Measurements from ENCODE around the gene MED9. TPM values are rescaled to one million over a fixed set of nuclear protein-coding genes. Genes with fewer than 3 reads are reported as not detected.
A peak's percentile ranks its signal among the peaks of the same experiment; 100 is the strongest.

MED9 gene
- total and polyA plus RNA-seq, 9 of the 15 experiments (the other 6 are each of a cell fraction or from before 2014, with no cell fraction given) = 2.2 to 15.8 (median 12.7) TPM

DNA sequence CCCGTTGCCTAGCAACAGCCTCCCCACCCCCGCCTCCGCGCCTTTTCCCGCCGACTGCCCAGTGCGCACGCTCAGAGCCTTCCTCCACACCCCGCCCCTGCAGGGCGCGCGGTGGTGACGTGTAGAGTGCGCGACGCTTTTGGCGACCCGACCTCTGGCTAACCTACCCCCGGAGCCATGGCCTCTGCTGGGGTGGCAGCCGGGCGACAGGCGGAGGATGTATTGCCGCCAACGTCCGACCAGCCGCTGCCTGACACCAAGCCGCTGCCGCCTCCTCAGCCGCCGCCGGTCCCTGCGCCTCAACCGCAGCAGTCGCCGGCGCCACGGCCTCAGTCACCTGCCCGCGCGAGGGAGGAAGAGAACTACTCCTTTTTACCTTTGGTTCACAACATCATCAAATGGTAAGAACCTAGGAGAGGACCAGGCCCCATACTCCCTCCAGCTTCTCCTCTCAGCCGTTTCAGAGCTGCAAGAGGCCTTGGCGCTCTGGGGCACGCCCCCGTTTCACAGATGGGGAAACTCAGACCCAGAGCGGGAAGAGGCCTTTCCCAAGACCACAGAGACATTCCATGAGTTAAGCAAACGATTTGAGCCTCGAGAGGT is at the start of gene MED9 (continued):
- TF ChIP-seq, protein P1, sequence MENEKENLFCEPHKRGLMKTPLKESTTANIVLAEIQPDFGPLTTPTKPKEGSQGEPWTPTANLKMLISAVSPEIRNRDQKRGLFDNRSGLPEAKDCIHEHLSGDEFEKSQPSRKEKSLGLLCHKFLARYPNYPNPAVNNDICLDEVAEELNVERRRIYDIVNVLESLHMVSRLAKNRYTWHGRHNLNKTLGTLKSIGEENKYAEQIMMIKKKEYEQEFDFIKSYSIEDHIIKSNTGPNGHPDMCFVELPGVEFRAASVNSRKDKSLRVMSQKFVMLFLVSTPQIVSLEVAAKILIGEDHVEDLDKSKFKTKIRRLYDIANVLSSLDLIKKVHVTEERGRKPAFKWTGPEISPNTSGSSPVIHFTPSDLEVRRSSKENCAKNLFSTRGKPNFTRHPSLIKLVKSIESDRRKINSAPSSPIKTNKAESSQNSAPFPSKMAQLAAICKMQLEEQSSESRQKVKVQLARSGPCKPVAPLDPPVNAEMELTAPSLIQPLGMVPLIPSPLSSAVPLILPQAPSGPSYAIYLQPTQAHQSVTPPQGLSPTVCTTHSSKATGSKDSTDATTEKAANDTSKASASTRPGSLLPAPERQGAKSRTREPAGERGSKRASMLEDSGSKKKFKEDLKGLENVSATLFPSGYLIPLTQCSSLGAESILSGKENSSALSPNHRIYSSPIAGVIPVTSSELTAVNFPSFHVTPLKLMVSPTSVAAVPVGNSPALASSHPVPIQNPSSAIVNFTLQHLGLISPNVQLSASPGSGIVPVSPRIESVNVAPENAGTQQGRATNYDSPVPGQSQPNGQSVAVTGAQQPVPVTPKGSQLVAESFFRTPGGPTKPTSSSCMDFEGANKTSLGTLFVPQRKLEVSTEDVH (IDR thresholded peaks at IDR 0.05; ENCODE audit: low read depth, partially characterized antibody) = peak; percentile 37
- TF ChIP-seq RB1 (IDR thresholded peaks at IDR 0.05; ENCODE audit: low read depth) (peak; percentile 91), THRAP3 (IDR thresholded peaks at IDR 0.05; ENCODE audit: borderline replicate concordance) (no peak), BMI1 (IDR thresholded peaks at IDR 0.05; ENCODE audit: low read length) (peak; percentile 48; the same call in 1 of the 2 replicates), ZNF124 (CRISPR knock-in tag; IDR thresholded peaks at IDR 0.05) (no peak), OTX1 (CRISPR knock-in tag; IDR thresholded peaks at IDR 0.05) (no peak), ZNF217 (CRISPR knock-in tag; IDR thresholded peaks at IDR 0.05) (no peak), TCF7L2 (IDR thresholded peaks at IDR 0.05; ENCODE audit: low read depth, low read length) (no peak), SMARCC2 (IDR thresholded peaks at IDR 0.05; ENCODE audit: low read depth) (no peak), ZNF707 (CRISPR knock-in tag; conservative IDR thresholded peaks at IDR 0.05) (no peak)
- TF ChIP-seq, protein P2, sequence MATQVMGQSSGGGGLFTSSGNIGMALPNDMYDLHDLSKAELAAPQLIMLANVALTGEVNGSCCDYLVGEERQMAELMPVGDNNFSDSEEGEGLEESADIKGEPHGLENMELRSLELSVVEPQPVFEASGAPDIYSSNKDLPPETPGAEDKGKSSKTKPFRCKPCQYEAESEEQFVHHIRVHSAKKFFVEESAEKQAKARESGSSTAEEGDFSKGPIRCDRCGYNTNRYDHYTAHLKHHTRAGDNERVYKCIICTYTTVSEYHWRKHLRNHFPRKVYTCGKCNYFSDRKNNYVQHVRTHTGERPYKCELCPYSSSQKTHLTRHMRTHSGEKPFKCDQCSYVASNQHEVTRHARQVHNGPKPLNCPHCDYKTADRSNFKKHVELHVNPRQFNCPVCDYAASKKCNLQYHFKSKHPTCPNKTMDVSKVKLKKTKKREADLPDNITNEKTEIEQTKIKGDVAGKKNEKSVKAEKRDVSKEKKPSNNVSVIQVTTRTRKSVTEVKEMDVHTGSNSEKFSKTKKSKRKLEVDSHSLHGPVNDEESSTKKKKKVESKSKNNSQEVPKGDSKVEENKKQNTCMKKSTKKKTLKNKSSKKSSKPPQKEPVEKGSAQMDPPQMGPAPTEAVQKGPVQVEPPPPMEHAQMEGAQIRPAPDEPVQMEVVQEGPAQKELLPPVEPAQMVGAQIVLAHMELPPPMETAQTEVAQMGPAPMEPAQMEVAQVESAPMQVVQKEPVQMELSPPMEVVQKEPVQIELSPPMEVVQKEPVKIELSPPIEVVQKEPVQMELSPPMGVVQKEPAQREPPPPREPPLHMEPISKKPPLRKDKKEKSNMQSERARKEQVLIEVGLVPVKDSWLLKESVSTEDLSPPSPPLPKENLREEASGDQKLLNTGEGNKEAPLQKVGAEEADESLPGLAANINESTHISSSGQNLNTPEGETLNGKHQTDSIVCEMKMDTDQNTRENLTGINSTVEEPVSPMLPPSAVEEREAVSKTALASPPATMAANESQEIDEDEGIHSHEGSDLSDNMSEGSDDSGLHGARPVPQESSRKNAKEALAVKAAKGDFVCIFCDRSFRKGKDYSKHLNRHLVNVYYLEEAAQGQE (IDR thresholded peaks at IDR 0.05; ENCODE audit: borderline replicate concordance) = no peak
- TF ChIP-seq, protein P2 (CRISPR knock-in tag; IDR thresholded peaks at IDR 0.05; ENCODE audit: low read depth) = 0 out of 2 replicates have a peak, but pooled peaks have one; percentile 36
- TF ChIP-seq, protein P3, sequence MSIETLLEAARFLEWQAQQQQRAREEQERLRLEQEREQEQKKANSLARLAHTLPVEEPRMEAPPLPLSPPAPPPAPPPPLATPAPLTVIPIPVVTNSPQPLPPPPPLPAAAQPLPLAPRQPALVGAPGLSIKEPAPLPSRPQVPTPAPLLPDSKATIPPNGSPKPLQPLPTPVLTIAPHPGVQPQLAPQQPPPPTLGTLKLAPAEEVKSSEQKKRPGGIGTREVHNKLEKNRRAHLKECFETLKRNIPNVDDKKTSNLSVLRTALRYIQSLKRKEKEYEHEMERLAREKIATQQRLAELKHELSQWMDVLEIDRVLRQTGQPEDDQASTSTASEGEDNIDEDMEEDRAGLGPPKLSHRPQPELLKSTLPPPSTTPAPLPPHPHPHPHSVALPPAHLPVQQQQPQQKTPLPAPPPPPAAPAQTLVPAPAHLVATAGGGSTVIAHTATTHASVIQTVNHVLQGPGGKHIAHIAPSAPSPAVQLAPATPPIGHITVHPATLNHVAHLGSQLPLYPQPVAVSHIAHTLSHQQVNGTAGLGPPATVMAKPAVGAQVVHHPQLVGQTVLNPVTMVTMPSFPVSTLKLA (conservative IDR thresholded peaks at IDR 0.05) = peak; percentile 24 to 70; a peak in 2 of 4 replicates
- TF ChIP-seq, protein P4, sequence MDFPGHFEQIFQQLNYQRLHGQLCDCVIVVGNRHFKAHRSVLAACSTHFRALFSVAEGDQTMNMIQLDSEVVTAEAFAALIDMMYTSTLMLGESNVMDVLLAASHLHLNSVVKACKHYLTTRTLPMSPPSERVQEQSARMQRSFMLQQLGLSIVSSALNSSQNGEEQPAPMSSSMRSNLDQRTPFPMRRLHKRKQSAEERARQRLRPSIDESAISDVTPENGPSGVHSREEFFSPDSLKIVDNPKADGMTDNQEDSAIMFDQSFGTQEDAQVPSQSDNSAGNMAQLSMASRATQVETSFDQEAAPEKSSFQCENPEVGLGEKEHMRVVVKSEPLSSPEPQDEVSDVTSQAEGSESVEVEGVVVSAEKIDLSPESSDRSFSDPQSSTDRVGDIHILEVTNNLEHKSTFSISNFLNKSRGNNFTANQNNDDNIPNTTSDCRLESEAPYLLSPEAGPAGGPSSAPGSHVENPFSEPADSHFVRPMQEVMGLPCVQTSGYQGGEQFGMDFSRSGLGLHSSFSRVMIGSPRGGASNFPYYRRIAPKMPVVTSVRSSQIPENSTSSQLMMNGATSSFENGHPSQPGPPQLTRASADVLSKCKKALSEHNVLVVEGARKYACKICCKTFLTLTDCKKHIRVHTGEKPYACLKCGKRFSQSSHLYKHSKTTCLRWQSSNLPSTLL (IDR thresholded peaks at IDR 0.05) = no peak

Measured in K562 (cell line).